ENCODE results near the gene TP53I3. TPM values are rescaled to one million over a fixed set of nuclear protein-coding genes. Genes with fewer than 3 reads are reported as not detected.

The TP53I3 gene
- total and polyA plus RNA-seq, 2 donors (not counting 3 experiments of a cell fraction or from before 2014, with no cell fraction given), result 94.2 to 116 TPM

DNA sequence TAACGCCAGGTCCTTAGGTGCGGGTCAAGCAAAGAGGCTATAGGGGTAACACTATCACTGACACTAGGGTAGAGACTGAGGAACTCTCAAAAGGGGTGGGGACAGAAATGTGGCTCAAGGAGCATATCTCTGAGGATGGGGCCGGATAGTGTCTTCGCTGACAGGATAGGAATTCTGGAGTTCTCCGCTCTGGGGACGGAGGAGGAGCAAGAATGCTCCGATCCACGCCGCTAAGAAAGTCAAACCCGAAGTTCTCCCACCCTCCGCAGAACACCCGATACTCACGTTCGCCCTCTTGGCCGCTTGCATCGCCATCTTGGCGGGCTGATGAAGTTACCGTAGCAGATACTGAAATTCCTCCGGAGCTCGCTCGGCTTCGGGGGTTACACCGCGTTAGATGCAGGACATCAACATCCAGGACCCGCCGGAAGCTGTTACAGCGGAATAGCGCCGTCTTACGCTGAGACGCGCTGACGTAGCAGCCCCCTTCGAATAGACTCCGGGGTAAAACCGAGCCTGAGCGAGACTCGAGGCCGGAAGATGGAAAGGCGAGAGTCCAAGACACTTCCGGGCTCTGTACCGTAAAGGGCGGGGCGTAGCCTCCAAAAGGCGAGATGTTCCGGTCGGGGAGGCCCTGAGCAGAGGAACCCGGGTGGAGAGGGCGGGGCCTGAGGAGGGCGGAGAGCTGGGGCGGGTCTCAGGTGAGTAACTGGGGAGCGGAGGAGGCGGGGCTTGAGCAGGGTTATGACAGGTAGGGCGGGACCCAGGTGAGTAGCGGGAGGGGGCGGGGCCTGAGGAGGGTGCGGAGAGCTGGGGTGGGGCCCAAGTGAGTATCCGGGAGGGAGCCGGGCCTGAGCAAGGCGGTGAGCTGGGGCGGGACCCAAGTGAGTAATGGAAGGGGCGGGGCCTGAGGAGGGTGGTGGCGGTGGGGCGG, 8.5 kb downstream of the TP53I3 start, which contains the start of gene SF3B6:
SF3B6 (minus strand) TSS at position 412 of the 934 bp plus-strand sequence; CDS start at position 315, 97 bp downstream.
- DNase-seq (ENCODE audit: low read depth, low spot score) (peak; percentile 98), FAIRE-seq (peak; percentile 97)
- dilution Hi-C loops (cut with MboI; ENCODE audit: extremely low pct_ligation_motif_present, low sequenced_read_pairs), result no loop called here
- H3K4me2 ChIP-seq (ENCODE audit: insufficient read depth, low read length), result peak within 1 kb of the TSS; percentile 74
- CTCF ChIA-PET, result interaction anchor here (0.6 to 2.0 kb wide), 7 partner anchors 9 to 283 kb away, joined by 3 to 15 read pairs (median 6); partner anchors contain the start of genes ATAD2B, TP53I3 and WDCP
- peaks cover 7 to 12% of the 10 kb centered on the region in 2 experiments for H3K36me3 ChIP-seq (ENCODE audit: control insufficient read depth in 2 of 2, extremely low read depth in 1 of 2, insufficient read depth in 2 of 2, low read length in 2 of 2)
- no peaks in the 10 kb centered on the region for H3K27me3 ChIP-seq (ENCODE audit: control insufficient read depth in 2 of 2, insufficient read depth in 2 of 2, low read length in 2 of 2)
- peak within 1 kb of the TSS; percentile 90 for H3K9ac ChIP-seq (replicated peaks; ENCODE audit: extremely low read depth, insufficient read depth, low read length)
- H3K27ac ChIP-seq (ENCODE audit: insufficient read depth, low read depth, low read length), result peak within 1 kb of the TSS; percentile 18
- H3K9me1 ChIP-seq (replicated peaks; ENCODE audit: control insufficient read depth, extremely low read depth, insufficient read depth, low read length), result no peaks in the 10 kb centered on the region
- intact Hi-C loops (cut with micrococcal nuclease), result loop anchor here (1.0 to 2.0 kb wide), 5 partner anchors 8 to 149 kb away; partner anchors contain the start of genes ATAD2B, TP53I3 and WDCP
- H3K79me2 ChIP-seq (ENCODE audit: control insufficient read depth, insufficient read depth, low read length), result peaks cover 34% of the 10 kb centered on the region
- peak within 1 kb of the TSS; percentile 79 to 92 (median 87) for H3K4me3 ChIP-seq (replicated peaks in 1 of 3; ENCODE audit: insufficient read depth in 1 of 3, low read depth in 1 of 3, low read length in 3 of 3)
- TSS peak; percentile 72 for BruUV-seq (replicated peaks)
- no peaks in the 10 kb centered on the region for H3K9me3 ChIP-seq (replicated peaks; ENCODE audit: control insufficient read depth, insufficient read depth, low read length)
- peak within 1 kb of the TSS; percentile 69 for H2AFZ ChIP-seq (ENCODE audit: low read depth, low read length)
- POLR2A ChIA-PET, result interaction anchor here (0.6 to 1.9 kb wide), 5 partner anchors 8 to 149 kb away, joined by 3 to 8 read pairs (median 5); partner anchors contain the start of genes MFSD2B, TP53I3 and WDCP
- peaks cover 12% of the 10 kb centered on the region for H3K4me1 ChIP-seq (ENCODE audit: control insufficient read depth, extremely low read depth, insufficient read depth, low read length)
- no peaks in the 10 kb centered on the region for H4K20me1 ChIP-seq (replicated peaks; ENCODE audit: control insufficient read depth, extremely low read depth, insufficient read depth, low read length)
- TF ChIP-seq POLR2AphosphoS5 (IDR thresholded peaks at IDR 0.05; ENCODE audit: insufficient read depth, low read depth, low read length) (peak; percentile 69), GATA2 (IDR thresholded peaks at IDR 0.05; ENCODE audit: insufficient read depth, insufficient read length, low read depth, low read length) (no peak), EZH2 (IDR thresholded peaks at IDR 0.05; ENCODE audit: borderline replicate concordance, low read depth, low read length, severe bottlenecking) (no peak), FOS (IDR thresholded peaks at IDR 0.05; ENCODE audit: borderline replicate concordance, insufficient read depth, low read length) (peak; percentile 12), POLR2A (IDR thresholded peaks at IDR 0.05; ENCODE audit: low read depth, low read length) (peak; percentile 79)
